Neural progenitor cell (in vitro differentiated cells): Measurements from ENCODE around the gene LGI4. TPM values are rescaled to one million over a fixed set of nuclear protein-coding genes. Genes with fewer than 3 reads are reported as not detected.

Source experiments
- DNase-seq: peaks from one replicate; pipeline ENCODE4 v3.0.0-alpha.2; 2016; ENCODE audit warnings: low spot score
- H2AFZ ChIP-seq: fragments of 200-600 bp; sonication (generic); replicated peaks from 2 replicates; pipeline ENCODE4 v1.6.1; 2016; ENCODE audit warnings: antibody characterized with exemption
- H3F3A ChIP-seq: fragments of 200-600 bp; sonication (generic); 2 replicates; pipeline ENCODE4 v1.6.1; 2016; ENCODE audit warnings: antibody characterized with exemption, low read depth
- H3K27ac ChIP-seq: fragments of 200-600 bp; sonication (generic); 2 replicates; pipeline ENCODE4 v1.5.1; 2016; ENCODE audit warnings: mild to moderate bottlenecking
- H3K27me3 ChIP-seq: fragments of 200-600 bp; sonication (generic); 2 replicates; pipeline ENCODE4 v1.6.1; 2016; ENCODE audit warnings: mild to moderate bottlenecking, moderate library complexity
- H3K36me3 ChIP-seq: fragments of 200-600 bp; sonication (generic); 2 replicates; pipeline ENCODE4 v1.5.1; 2016
- H3K4me1 ChIP-seq: fragments of 200-600 bp; sonication (generic); 2 replicates; pipeline ENCODE4 v1.6.1; 2016; ENCODE audit warnings: mixed run types
- H3K4me2 ChIP-seq: fragments of 200-600 bp; sonication (generic); 2 replicates; pipeline ENCODE4 v1.6.1; 2016
- H3K4me3 ChIP-seq: fragments of 200-600 bp; sonication (generic); 2 replicates; pipeline ENCODE4 v1.5.1; 2016
- H3K79me2 ChIP-seq: fragments of 200-600 bp; sonication (generic); 2 replicates; pipeline ENCODE4 v1.6.1; 2016; ENCODE audit warnings: low read depth
- H3K9ac ChIP-seq: fragments of 200-600 bp; sonication (generic); 2 replicates; pipeline ENCODE4 v1.6.1; 2016
- H3K9me3 ChIP-seq: fragments of 200-600 bp; sonication (generic); 2 replicates; pipeline ENCODE4 v1.5.1; 2016; ENCODE audit warnings: low read depth
- H4K20me1 ChIP-seq: fragments of 200-600 bp; sonication (generic); 2 replicates; pipeline ENCODE4 v1.6.1; 2016; ENCODE audit warnings: low read depth
- H3K27ac Mint-ChIP-seq: 3 replicates; pipeline ENCODE4 v1.8.0; 2021; ENCODE audit warnings: mixed read lengths
- H3K27me3 Mint-ChIP-seq: 2 replicates; pipeline ENCODE4 v1.8.0; 2022; ENCODE audit warnings: low read depth, mild to moderate bottlenecking, inconsistent platforms, moderate library complexity, mixed read lengths; ENCODE audit not compliant: insufficient read depth
- H3K36me3 Mint-ChIP-seq: 3 replicates; pipeline ENCODE4 v1.8.0; 2021; ENCODE audit warnings: mixed read lengths
- H3K4me1 Mint-ChIP-seq: 3 replicates; pipeline ENCODE4 v1.8.0; 2021; ENCODE audit warnings: mixed read lengths
- H3K4me3 Mint-ChIP-seq: 3 replicates; pipeline ENCODE4 v1.8.0; 2021; ENCODE audit warnings: mild to moderate bottlenecking, moderate library complexity, mixed read lengths
- H3K9me3 Mint-ChIP-seq: 3 replicates; pipeline ENCODE4 v1.8.0; 2020; ENCODE audit warnings: mixed read lengths
- CTCF ChIP-seq: fragments of 200-600 bp; sonication (generic); IDR thresholded peaks from 2 replicates; pipeline ENCODE4 v1.5.1; 2017; ENCODE audit warnings: antibody characterized with exemption, mild to moderate bottlenecking
- EZH2 ChIP-seq: fragments of 200-600 bp; sonication (generic); IDR thresholded peaks from 2 replicates; pipeline ENCODE4 v1.6.1; 2017; ENCODE audit warnings: antibody characterized with exemption, mild to moderate bottlenecking, moderate library complexity
- EZH2phosphoT487 ChIP-seq: fragments of 200-600 bp; sonication (generic); IDR thresholded peaks from 2 replicates; pipeline ENCODE4 v1.6.1; 2017; ENCODE audit warnings: antibody characterized with exemption
- total RNA-seq: library from RNA; depleted of rRNA; stranded (reverse); fragments of >200 nt; gene quantifications from 2 replicates; pipeline ENCODE4 v1.2.3, GENCODE V29; 2015; ENCODE audit warnings: low replicate concordance

Gene LGI4
- total RNA-seq, 1 donor from 2014 or later, result not detected

DNA sequence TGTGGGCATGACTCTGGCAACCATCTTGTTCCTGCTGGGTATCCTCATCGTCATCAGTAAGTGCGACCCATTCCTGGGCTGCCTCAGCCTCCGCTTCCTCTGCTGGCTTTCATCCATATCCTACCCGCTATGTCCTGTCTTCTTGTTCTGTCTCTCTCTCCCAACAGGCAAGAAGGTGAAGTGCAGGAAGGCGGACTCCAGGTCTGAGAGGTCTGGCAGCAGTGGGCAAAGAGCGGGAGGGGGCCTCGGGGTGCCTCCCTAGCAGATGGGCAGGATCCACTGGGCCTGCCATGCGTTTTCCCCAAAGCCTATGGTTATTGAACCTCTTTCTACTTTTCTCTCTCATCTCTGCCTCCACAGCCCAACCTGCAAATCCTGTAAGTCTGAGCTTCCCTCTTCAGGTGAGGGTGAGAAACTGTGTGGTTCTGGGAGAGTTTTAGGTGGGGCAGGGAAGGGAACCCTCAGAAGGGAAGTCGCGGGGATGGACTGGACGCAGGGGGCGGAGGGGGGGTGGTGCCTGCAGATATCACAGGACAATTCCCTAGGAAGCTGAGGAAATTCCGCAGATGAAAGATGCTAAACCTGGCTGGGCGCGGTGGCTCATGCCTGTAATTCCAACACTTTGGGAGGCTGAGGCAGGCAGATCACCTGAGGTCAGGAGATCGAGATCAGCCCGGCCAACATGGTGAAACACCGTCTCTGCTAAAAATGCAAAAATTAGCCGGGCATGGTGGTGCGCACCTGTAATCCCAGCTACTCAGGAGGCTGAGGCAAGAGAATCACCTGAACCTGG, 16.6 kb upstream of the LGI4 start:
- no peak overlapping the region for H2AFZ ChIP-seq
- Mint-ChIP-seq H3K36me3 (no peaks in the 10 kb centered on the region), H3K4me1 (peaks cover 21% of the 10 kb centered on the region), H3K9me3 (no peaks in the 10 kb centered on the region), H3K4me3 (no peak overlapping the region), H3K27me3 (peaks cover 49% of the 10 kb centered on the region), H3K27ac (no peak overlapping the region)
- TF ChIP-seq EZH2 (no peak), CTCF (no peak), EZH2phosphoT487 (no peak)
- DNase-seq, result no peak
- no peaks in the 10 kb centered on the region for H3K36me3 ChIP-seq
- no peaks in the 10 kb centered on the region for H3K9me3 ChIP-seq
- no peaks in the 10 kb centered on the region for H3K79me2 ChIP-seq
- no peak overlapping the region for H3K4me3 ChIP-seq
- no peak overlapping the region for H3K27ac ChIP-seq
- peaks cover 43% of the 10 kb centered on the region for H3K27me3 ChIP-seq
- no peak overlapping the region for H3K4me2 ChIP-seq
- no peak overlapping the region for H3K9ac ChIP-seq
- H3F3A ChIP-seq, result peaks cover 6% of the 10 kb centered on the region
- no peaks in the 10 kb centered on the region for H4K20me1 ChIP-seq
- H3K4me1 ChIP-seq, result peaks cover 12% of the 10 kb centered on the region

- H3K4me2 ChIP-seq, result no peak overlapping the region
- H3K4me1 ChIP-seq, result peaks cover 10% of the 10 kb centered on the region
- no peak overlapping the region for H2AFZ ChIP-seq
- no peak overlapping the region for H3K9ac ChIP-seq
- peaks cover 39% of the 10 kb centered on the region for H3K27me3 ChIP-seq
- H3K4me3 Mint-ChIP-seq, result peak overlapping the region; percentile 61
- H3K36me3 ChIP-seq, result no peaks in the 10 kb centered on the region
- H3K4me3 ChIP-seq, result no peak overlapping the region
- H4K20me1 ChIP-seq, result no peaks in the 10 kb centered on the region
- H3K27me3 Mint-ChIP-seq, result peaks cover 39% of the 10 kb centered on the region
- H3K4me1 Mint-ChIP-seq, result peaks cover 22% of the 10 kb centered on the region
- no peaks in the 10 kb centered on the region for H3K9me3 ChIP-seq
- H3K27ac ChIP-seq, result no peak overlapping the region
- no peaks in the 10 kb centered on the region for H3K9me3 Mint-ChIP-seq
- H3K36me3 Mint-ChIP-seq, result no peaks in the 10 kb centered on the region
- H3F3A ChIP-seq, result peaks cover 6% of the 10 kb centered on the region
- TF ChIP-seq EZH2 (no peak), CTCF (no peak), EZH2phosphoT487 (no peak)
- H3K79me2 ChIP-seq, result no peaks in the 10 kb centered on the region
- peak overlapping the region; percentile 16 for H3K27ac Mint-ChIP-seq
- no peak for DNase-seq
Observed at GRCh38 chr19:35150445-35150844, 15.6 kb upstream of the LGI4 start.

DNA sequence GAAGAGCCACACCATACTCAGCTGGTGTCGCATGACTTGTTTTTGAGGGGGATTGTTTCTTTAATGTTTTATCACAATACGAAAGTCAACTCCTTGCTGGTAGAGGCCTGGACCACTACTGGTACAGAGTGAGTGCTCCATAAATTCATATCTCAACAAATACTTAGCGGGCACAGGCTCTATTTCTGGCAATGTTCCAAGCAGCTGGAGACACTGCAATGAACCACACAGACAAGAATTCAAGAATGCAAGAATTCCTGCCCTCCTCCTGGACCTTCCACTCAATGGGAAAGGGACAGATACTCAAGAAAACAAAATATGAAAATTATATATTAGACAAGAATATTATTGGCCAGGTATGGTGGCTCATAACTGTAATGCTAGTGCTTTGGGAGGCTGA, 14.6 kb upstream of the LGI4 start:
- H3K27me3 Mint-ChIP-seq, result peaks cover 38% of the 10 kb centered on the region
- Histone ChIP-seq H2AFZ (no peak overlapping the region), H3K4me2 (no peak overlapping the region), H3K9ac (no peak overlapping the region), H3K36me3 (no peaks in the 10 kb centered on the region), H3K9me3 (no peaks in the 10 kb centered on the region), H3K27ac (no peak overlapping the region), H3K79me2 (no peaks in the 10 kb centered on the region), H4K20me1 (no peaks in the 10 kb centered on the region), H3K27me3 (peaks cover 39% of the 10 kb centered on the region), H3K4me1 (peaks cover 13% of the 10 kb centered on the region), H3K4me3 (no peak overlapping the region), H3F3A (peaks cover 13% of the 10 kb centered on the region)
- no peak overlapping the region for H3K27ac Mint-ChIP-seq
- H3K4me1 Mint-ChIP-seq, result peaks cover 21% of the 10 kb centered on the region
- no peaks in the 10 kb centered on the region for H3K9me3 Mint-ChIP-seq
- no peak for DNase-seq
- TF ChIP-seq EZH2 (no peak), EZH2phosphoT487 (no peak), CTCF (no peak)
- H3K4me3 Mint-ChIP-seq, result no peak overlapping the region
- no peaks in the 10 kb centered on the region for H3K36me3 Mint-ChIP-seq
